OCI-LY7 (cell line): ENCODE results near the gene PNRC2. TPM values are rescaled to one million over a fixed set of nuclear protein-coding genes. Genes with fewer than 3 reads are reported as not detected.
A peak's percentile ranks its signal among the peaks of the same experiment; 100 is the strongest.

Source experiments
- BruUV-seq: library from RNA; stranded (reverse); fragments of 400-500 nt; replicated peaks from 2 replicates; lab custom pipeline; 2021; lab: Mats Ljungman, UMichigan
- CTCF ChIA-PET: fragments of 300-600 bp; sonication (Branson Sonifier 250); formaldehyde crosslinking; loops from one replicate; lab custom pipeline; 2022; ENCODE audit warnings: antibody characterized with exemption; ENCODE audit not compliant: unreplicated experiment; lab: Charles Lee
- POLR2A ChIA-PET: fragments of 300-600 bp; sonication (Branson Sonifier 250); formaldehyde crosslinking; loops from one replicate; lab custom pipeline; 2022; ENCODE audit warnings: antibody characterized with exemption; lab: Charles Lee
- DNase-seq: peaks from one replicate; pipeline ENCODE4 v3.0.0-alpha.2; 2015; ENCODE audit warnings: low spot score
- H2AFZ ChIP-seq: fragments of 200-600 bp; sonication (generic), shearing (Covaris generic); 2 replicates; pipeline ENCODE4 v1.6.1; 2014; ENCODE audit warnings: mild to moderate bottlenecking, antibody characterized with exemption, low read length, moderate library complexity
- H3K27ac ChIP-seq: fragments of 200-600 bp; sonication (generic); 2 replicates; pipeline ENCODE4 v1.5.1; 2014; ENCODE audit warnings: mixed run types, low read depth, mild to moderate bottlenecking, moderate library complexity, low read length, inconsistent platforms; ENCODE audit not compliant: poor library complexity, severe bottlenecking
- H3K36me3 ChIP-seq: fragments of 200-600 bp; sonication (generic); 2 replicates; pipeline ENCODE4 v1.6.1; 2014; ENCODE audit warnings: mild to moderate bottlenecking, antibody characterized with exemption, low read length, moderate library complexity, mixed read lengths; ENCODE audit not compliant: insufficient read depth
- H3K4me1 ChIP-seq: fragments of 200-600 bp; sonication (generic); 2 replicates; pipeline ENCODE4 v1.5.1; 2014; ENCODE audit warnings: mild to moderate bottlenecking, low read length; ENCODE audit not compliant: insufficient read depth, poor library complexity, severe bottlenecking
- H3K4me2 ChIP-seq: fragments of 200-600 bp; sonication (generic); 2 replicates; pipeline ENCODE4 v1.6.1; 2014; ENCODE audit warnings: mild to moderate bottlenecking, low read length
- H3K4me3 ChIP-seq: fragments of 200-600 bp; sonication (generic); 2 replicates; pipeline ENCODE4 v1.5.1; 2014; ENCODE audit warnings: mild to moderate bottlenecking, low read depth, low read length; ENCODE audit not compliant: poor library complexity, severe bottlenecking
- H3K79me2 ChIP-seq: fragments of 200-600 bp; sonication (generic); 2 replicates; pipeline ENCODE4 v1.6.1; 2016; ENCODE audit warnings: low read depth, mild to moderate bottlenecking, low read length, moderate library complexity, mixed read lengths; ENCODE audit not compliant: insufficient read depth
- H3K9me2 ChIP-seq: fragments of 200-600 bp; sonication (generic); 2 replicates; pipeline ENCODE4 v1.6.1; 2016; ENCODE audit warnings: mild to moderate bottlenecking, low read length, mixed read lengths; ENCODE audit not compliant: insufficient read depth
- H3K9me3 ChIP-seq: fragments of 200-600 bp; sonication (generic); 2 replicates; pipeline ENCODE4 v1.6.1; 2014; ENCODE audit warnings: mild to moderate bottlenecking, mixed run types, low read length, mixed read lengths
- H4K20me1 ChIP-seq: fragments of 200-600 bp; sonication (generic); 2 replicates; pipeline ENCODE4 v1.6.1; 2014; ENCODE audit warnings: mild to moderate bottlenecking, antibody characterized with exemption, low read length, moderate library complexity, mixed read lengths; ENCODE audit not compliant: insufficient read depth
- CTCF ChIP-seq: fragments of 200-600 bp; sonication (generic); conservative IDR thresholded peaks from 2 replicates; pipeline ENCODE4 v1.5.1; 2014; ENCODE audit warnings: mild to moderate bottlenecking, antibody characterized with exemption, low read length, moderate library complexity, mixed read lengths
- EZH2phosphoT487 ChIP-seq: fragments of 200-600 bp; sonication (generic); IDR thresholded peaks from 2 replicates; pipeline ENCODE4 v1.6.1; 2018; ENCODE audit warnings: low read depth, borderline replicate concordance, mild to moderate bottlenecking, mixed run types, antibody characterized with exemption, low read length, moderate library complexity, mixed read lengths
- intact Hi-C: fragments of 100-400 bp; cut with micrococcal nuclease; formaldehyde crosslinking; loops from one replicate; pipeline ENCODE4 v1.10.0; 2022; ENCODE audit not compliant: unreplicated experiment
- total RNA-seq, 2 experiments: library from RNA; depleted of rRNA in 1 of 2; stranded (reverse); fragments of >200 nt in 1 of 2; shearing (Covaris generic) in 1 of 2; gene quantifications; 2 replicates each; pipeline ENCODE4 v1.2.3, GENCODE V29; 2014 to 2022

Gene PNRC2
- total RNA-seq, 2 experiments from 2014 or later = 129 to 198 TPM

- Histone ChIP-seq H3K9me3 (no peaks in the 10 kb centered on the region), H3K4me2 (no peak overlapping the region), H3K4me3 (no peak overlapping the region), H3K36me3 (no peaks in the 10 kb centered on the region), H3K9me2 (no peaks in the 10 kb centered on the region), H3K4me1 (peaks cover 31% of the 10 kb centered on the region), H2AFZ (no peak overlapping the region), H4K20me1 (no peaks in the 10 kb centered on the region), H3K27ac (no peak overlapping the region), H3K79me2 (no peaks in the 10 kb centered on the region)
- no TSS peak for BruUV-seq
- no peak for DNase-seq
- POLR2A ChIA-PET = interaction anchor here (1.0 kb wide), 1 partner anchor 60 kb away, joined by 3 read pairs; no protein-coding TSS in a partner anchor
- intact Hi-C loops = no loop called here
- TF ChIP-seq CTCF = no peak
- TF ChIP-seq EZH2phosphoT487 = no peak
- CTCF ChIA-PET = no interaction called here
Observed at GRCh38 chr1:23922321-23922943, 37.2 kb upstream of the PNRC2 start.

- Histone ChIP-seq H3K4me1 (peaks cover 39% of the 10 kb centered on the region), H3K4me2 (no peak overlapping the region), H2AFZ (peak overlapping the region; percentile 18; the same call in 1 of the 2 replicates), H3K9me2 (no peaks in the 10 kb centered on the region), H3K27ac (no peak overlapping the region), H3K4me3 (no peak overlapping the region), H3K79me2 (no peaks in the 10 kb centered on the region), H3K36me3 (no peaks in the 10 kb centered on the region), H3K9me3 (no peaks in the 10 kb centered on the region), H4K20me1 (no peaks in the 10 kb centered on the region)
- ChIA-PET POLR2A (interaction anchor here (0.5 to 1.0 kb wide), 4 partner anchors 19 to 124 kb away, joined by 3 read pairs; partner anchors contain the start of gene GALE), CTCF (no interaction called here)
- BruUV-seq = no TSS peak
- DNase-seq = no peak
- no peak for TF ChIP-seq CTCF
- TF ChIP-seq EZH2phosphoT487 = no peak
- intact Hi-C loops = no loop called here
Observed at GRCh38 chr1:23923592-23924499, 35.8 kb upstream of the PNRC2 start.
